HG03460 (cell line): Measurements from ENCODE around the gene ZBTB7C.

Source experiments
- ATAC-seq: cut with Tn5 transposase; IDR thresholded peaks from one replicate; pipeline ENCODE4 v1.9.1; 2021; ENCODE audit not compliant: unreplicated experiment

Gene ZBTB7C

DNA sequence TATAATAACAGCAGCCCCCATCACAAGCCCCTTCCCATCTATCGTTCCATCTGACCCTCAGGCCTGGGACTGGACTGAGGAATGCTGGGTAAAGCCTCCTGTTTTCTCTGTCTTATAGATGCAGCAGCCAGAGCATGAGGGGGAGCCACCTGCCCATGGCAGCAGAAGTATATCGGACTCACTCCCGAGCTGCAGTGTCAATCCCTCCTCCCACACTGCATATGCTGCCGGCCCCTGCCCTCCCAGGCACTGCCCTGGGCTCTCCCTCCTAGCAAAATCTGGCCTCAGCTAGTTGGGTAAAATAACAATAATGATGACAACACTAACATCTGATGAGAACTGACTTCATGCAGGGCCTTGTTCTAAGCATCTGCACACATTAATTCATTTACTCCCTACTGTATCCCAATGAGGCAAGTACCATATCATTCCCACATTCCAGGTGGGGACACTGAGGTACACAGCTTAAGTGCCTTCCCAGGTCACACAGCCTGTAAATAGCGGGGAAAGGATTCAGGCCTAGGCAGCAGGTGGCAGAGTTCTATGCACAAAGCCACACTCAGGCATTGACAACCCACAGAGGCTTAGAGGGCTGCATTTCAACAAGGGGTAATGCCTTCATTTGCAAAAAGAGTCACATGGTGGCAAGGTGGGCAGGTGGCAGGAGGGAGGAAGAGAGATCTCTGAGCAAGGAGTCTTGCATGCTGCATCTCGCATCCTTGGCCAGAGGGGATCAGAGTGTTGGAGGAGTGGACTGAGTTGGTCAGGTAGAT, 190.0 kb downstream of the ZBTB7C start:
- no peak for ATAC-seq

- no peak for ATAC-seq
Observed at GRCh38 chr18:48218285-48219022, 190.7 kb downstream of the ZBTB7C start.

DNA sequence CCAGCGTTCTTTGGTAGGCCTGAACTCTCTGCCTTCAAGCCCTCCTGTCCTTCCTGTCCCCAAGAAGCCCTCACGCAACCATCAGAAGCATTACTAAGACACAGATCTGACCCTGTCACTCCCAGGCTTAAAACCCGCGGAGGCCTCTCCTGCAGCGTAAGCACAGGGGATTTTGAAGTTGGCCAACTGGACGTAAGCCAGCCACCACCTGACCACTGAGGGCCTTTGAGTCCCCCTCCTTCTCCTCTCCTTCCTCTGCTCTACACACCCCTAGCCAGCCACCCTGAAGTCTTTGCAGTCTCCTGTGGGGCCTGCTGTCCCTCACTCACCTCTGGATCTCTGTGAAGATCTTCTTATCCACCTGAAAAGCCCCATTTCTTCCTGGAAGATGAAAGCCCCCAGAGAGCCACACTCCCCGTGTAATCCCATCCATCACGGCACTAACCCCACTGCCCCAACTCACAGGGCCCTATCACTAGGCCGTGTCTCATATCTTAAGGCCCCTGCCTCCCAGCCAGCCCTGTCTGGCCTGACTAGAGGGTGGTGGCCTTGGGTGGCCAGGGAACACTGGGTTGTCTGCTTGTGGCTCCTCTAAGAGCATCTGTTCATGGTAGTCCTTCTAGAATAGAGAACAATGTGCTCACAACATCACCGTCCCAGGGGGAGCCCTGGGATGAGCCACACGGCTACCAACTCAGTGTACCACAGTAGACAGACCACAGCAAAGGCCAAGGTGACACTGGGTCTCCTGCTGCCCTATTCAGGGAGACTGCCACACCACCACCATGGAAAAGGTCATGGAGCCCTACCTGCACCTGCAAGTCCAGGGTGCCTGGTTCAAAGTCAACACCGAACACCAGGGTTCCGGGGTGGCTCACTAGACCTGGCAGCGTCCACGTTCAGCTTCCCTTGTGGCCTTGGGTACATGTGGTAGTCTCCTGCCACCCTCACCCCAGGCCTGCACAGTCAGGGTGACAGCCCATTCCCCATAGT, 191.6 kb downstream of the ZBTB7C start:
- ATAC-seq = no peak

DNA sequence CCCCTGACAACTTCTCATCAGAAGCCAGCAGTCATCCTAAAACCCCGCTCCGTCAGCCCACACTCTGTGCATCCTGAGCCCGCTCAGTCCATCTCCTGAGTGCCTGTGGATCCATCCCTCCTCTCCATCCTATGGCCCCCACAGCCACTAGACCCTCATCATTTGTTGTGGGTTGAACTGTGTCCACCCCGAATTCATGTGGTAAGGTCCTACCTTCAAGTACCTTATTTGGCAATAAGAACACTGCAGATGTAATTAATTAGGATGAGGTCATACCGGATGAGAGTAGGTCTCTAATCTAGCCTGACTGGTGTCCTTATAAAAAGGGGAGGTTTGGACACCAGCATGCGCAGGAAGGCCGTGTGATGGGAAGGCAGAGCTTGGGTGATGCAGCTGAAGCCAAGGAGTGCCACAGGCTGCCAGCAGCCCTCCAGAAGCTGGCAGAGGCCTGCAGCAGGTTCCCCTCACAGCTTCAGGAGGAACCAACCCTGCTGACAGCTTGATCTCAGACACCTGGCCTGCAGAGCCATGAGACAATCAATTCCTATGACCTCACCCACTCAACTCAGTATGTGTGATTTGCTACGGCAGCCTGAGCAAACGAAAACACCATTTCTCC, 192.4 kb downstream of the ZBTB7C start:
- no peak for ATAC-seq

- ATAC-seq = no peak
Observed at GRCh38 chr18:48215876-48216638, 193.1 kb downstream of the ZBTB7C start.

GRCh38 chr18:48213791-48214190, 195.4 kb downstream of the ZBTB7C start:
- ATAC-seq = no peak

GRCh38 chr18:48208432-48209140, 200.6 kb downstream of the ZBTB7C start:
- ATAC-seq = no peak

- no peak for ATAC-seq
Observed at GRCh38 chr18:48207733-48208132, 201.4 kb downstream of the ZBTB7C start.

- no peak for ATAC-seq
Observed at GRCh38 chr18:48206887-48207286, 202.3 kb downstream of the ZBTB7C start.

DNA sequence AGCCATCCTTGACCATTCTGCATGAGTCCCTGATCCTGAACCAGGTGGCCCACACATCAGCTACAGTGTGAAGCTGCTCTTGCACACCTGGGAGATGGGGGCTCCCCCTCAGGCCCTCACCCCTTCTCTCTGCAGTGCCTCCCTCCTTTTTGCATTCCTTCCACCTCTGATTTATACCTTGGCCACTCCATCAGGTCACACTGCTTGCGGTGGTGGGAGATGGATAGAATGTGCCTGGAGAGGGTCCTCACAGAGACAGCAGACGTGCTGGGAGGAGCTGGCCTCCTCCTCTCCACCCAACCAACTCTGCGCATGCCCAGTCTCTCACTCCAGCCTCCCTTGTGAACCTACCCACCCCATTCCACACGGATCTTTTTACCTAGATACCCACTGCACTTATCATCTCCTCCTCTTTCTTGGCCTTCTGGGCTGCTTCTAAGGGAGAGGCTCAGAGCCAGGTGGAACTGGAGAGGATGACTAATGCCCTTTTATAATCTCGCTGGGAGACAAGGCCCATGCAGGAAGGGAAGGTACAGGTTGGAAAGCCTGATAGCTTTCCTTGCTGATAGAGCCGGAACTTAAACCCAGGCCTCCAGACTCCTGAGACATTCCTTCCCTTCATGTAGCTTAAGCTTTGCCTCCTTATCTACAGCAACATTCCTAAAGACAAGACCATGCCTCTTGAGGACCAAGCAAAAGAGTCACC, 205.1 kb downstream of the ZBTB7C start:
- no peak for ATAC-seq

- ATAC-seq = no peak
Observed at GRCh38 chr18:48203288-48203945, 205.8 kb downstream of the ZBTB7C start.

GRCh38 chr18:48202350-48203260, 206.6 kb downstream of the ZBTB7C start:
- no peak for ATAC-seq

DNA sequence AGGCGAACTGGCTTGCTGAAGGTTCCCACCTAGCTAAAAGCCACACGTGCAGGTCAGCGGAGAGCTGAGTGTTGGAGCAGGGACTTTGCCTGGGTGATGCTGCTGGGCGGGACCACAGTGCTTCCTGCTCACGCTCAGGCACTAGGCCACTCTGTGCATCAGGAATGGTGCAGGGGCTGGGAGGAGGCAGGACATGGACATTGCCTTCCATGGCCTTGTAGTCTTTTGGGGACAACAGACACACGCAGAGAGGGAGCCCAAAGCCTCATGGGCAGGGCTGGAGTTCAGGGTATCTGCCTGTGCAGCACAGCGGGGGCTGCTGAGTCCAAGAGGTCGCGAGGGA, 207.2 kb downstream of the ZBTB7C start:
- no peak for ATAC-seq

GRCh38 chr18:48201337-48202005, 207.7 kb downstream of the ZBTB7C start:
- no peak for ATAC-seq

GRCh38 chr18:48200631-48201336, 208.4 kb downstream of the ZBTB7C start:
- ATAC-seq = no peak

GRCh38 chr18:48199399-48199798, 209.8 kb downstream of the ZBTB7C start:
- ATAC-seq = no peak
